Activated CD8-positive, alpha-beta memory T cell treated with anti-CD3 and anti-CD28 coated beads for 4 hours (primary cell): ENCODE measurements around the gene TCP11L1.
"Not testable (repeated sequence)": the region's sequence is repeated elsewhere in the genome, so short reads cannot be mapped to it uniquely, and the experiment has no call there.

Experiments used
- DNase-seq, 2 donors: peaks; one replicate each; pipeline ENCODE4 v3.0.0-alpha.2; 2020; ENCODE audit warnings: low read depth in 2 of 2

The TCP11L1 gene

DNA sequence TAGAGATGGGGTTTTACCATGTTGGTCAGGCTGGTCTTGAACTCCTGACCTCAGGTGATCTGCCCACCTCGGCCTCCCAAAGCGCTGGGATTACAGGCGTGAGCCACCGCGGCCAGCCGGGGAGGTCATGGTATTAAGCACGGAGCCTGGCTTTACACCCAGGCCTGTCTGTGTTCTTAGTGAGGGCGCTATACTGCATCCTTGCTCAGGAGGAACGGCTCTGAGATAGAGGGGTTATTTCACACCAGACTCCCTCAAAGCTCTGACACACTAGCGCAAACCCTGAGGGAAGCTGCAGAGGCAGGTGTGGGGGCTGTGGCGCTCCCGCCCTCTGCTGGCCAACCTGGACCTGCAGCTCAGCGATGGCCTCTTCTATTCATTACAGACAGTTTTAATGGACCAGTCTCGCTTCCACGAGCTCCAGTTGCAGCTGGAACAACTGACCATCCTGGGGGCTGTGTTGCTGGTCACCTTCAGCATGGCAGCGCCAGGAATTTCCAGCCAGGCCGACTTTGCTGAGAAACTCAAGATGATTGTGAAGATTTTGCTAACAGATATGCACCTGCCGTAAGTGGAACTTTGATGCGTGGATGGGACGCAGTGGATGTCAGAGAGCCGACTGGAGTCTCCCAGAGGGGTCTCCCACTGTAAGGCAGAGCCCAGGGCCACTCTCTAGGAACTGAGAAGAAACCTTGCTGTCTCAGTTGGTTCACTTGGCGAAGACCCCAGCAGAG, 26.2 kb downstream of the TCP11L1 start:
- DNase-seq = peak; percentile 38 to 56

DNA sequence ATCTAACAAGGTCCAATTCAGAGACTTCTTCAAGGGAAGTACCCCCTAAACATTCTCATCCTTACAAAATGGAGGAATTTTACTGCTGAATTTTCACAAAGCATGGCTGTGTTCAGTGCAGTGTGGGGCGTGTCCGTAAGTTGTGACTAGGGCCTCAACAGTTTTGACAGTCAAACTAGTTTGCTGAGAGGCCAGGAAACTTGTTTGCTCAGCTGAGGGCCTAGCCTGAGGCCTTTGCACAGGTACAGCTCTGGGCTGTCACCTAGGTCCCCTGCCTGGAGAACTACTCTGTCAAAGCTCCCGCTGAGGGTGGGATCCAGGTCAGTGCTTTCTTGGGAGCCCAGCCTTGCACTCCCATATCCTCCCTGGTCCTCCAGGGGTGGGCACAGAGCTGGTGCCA, 27.9 kb downstream of the TCP11L1 start:
- no peak for DNase-seq

DNA sequence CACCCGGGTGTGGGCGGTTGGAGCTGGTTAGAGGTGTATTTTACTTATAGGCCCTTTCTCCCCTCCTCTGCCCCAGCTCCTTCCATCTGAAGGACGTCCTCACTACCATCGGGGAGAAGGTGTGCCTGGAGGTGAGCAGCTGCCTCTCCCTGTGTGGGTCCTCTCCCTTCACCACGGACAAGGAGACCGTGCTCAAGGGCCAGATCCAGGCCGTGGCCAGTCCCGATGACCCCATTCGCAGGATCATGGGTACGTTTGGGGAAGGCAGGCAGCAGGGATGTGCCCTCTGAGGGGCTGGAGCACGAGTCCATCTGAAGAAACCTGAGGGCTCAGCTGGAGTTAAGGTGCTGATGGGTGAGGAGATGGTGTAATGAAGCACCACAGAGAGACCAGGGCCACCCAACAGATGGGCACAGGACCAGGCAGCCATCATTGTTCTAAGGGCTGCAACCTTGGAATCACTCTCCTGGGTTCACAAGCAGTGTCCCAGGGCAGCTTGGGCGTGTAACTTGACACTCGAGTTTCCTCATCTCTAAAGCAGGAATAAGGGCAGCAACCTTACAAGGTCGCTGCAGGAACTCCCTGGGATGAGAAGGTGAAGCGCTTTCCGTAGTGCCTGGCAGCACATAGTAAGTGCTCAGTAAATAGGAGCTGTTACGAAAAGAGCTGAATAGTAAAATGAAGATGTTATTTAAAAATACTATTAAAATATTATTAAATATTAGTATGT, 29.4 kb downstream of the TCP11L1 start:
- DNase-seq = no peak

DNA sequence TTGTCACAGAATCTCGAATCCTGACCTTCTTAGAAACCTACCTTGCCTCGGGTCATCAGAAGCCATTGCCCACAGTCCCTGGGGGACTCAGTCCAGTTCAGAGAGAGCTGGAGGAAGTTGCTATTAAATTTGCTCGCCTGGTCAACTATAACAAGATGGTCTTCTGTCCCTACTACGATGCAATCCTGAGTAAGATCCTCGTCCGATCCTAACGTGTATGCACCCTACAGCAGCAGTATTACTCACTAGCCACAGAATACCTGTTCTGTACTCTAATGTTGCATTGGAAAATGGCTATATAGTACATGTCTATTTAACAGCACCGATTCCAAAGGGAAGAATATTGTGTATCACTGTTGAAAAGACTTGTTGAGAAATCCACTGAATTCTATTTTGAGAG, 33.1 kb downstream of the TCP11L1 start:
- DNase-seq = no peak

DNA sequence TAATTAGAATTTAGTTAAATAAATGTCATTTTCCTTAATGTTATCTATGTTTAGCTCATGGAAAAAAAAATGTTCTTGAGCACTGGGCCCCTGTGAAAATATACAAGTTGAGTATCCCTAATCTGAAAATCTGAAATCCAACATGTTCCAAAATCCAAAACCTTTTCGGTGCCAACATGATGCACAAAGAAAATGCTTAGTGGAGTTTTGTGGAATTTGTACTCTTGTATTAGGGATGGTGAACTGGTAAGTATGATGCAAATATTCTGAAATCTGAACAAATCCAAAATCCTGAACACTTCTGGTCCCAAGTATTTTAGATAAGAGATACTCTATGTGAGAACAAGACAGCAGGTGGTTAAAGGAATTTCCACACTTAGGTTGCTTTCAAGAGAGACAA, 44.5 kb downstream of the TCP11L1 start:
- no peak for DNase-seq

DNA sequence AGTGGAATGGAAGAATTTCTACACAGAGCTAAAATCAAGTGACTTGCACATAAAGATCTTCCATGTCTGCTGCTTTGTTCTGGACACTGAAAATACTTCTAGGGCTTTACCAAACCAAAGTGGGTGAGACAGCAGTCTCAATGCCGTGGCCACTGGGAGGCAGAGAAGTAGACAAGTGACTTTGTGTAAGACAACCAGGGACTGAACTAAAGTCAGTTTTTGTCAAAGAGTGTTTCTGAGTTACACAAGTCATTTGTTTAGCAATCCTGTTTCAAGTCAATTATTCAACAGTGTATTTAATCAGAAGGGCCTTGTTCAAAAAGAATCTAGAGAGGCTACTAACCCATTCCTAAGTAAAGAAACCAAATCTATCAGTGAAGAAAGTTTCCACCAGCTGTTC, 46.6 kb downstream of the TCP11L1 start:
- DNase-seq = no peak

DNA sequence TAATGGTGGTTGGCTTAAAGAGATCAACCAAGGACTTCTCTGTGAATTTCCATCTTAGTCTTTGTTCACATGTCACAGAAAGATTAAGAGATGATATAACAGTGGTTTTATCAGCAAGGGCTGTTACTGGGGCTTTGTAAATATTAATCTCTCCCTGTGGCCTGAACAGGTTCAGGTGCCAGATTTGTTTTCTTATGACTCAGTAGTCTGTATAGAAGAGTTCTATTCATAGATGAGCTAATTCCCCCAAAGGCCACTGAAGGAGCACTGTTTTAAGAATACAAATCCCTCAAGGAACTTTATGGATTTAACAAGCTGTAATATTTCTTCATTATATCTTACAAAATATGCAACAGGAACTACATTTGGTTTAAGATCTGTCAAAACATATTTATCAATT, 50.4 kb downstream of the TCP11L1 start:
- no peak for DNase-seq

DNA sequence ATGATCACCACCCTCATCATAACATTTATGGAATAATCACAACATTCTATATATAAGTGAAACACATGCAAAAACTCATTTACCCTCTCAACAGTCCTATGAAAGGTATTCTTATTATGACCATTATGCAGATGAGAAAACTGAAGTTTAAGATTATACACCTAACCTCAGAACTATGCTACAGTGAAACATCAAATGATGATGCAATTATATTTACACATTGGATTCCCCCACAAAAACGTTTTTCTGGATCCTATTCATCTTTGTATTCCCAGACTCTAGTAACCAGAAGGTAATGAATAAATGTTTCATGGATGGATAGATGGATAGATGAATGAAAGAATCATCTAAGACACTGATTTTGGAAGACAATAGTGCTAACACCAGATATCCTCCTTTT, 54.8 kb downstream of the TCP11L1 start:
- DNase-seq = no peak

DNA sequence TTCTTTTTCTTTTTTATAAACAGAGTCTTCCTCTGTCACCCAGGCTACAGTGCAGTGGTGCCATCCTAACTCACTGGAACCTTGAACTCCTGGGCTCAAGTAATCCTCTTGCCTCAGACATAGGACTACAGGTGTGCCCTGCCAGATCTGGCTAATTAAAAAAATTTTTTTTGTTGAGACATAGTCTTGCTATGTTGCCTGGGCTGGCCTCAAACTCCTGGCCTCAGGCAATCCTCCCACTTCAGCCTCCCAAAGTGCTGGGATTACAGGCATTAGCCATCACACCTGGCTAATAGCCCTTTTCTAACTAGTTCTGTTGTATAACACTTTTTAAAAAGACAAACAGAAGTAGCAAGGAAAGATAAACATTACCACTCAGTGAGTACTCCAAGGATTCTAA, 64.5 kb downstream of the TCP11L1 start:
- DNase-seq = no peak

DNA sequence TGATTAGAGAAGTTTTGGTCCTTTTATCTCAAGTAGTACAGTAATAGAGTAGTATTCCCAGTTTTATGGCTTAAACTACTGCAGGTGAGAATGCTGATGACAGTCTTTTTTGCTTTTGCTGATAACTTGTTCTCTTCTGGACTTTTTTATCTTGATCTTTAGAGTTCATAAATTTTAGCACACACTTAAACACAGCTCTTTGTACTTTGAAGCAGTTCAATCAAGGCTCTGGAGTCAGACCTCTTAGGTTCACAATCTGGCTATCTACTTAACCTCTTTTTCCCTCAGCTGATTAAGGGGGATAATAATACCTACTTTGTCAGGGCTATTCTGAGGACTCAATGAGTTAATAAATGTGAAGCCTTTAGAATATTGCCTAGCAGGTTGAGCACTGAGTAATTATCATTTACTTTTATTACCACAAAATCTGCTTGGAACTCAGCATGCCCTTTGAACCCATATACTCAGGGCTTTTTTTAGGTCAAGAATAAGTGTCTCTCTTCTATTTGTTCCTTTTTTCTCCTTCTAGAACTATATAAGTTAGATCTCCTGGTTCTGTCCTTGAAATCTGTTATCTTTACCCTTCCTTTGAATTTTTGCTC, 70.0 kb downstream of the TCP11L1 start:
- DNase-seq = no peak

DNA sequence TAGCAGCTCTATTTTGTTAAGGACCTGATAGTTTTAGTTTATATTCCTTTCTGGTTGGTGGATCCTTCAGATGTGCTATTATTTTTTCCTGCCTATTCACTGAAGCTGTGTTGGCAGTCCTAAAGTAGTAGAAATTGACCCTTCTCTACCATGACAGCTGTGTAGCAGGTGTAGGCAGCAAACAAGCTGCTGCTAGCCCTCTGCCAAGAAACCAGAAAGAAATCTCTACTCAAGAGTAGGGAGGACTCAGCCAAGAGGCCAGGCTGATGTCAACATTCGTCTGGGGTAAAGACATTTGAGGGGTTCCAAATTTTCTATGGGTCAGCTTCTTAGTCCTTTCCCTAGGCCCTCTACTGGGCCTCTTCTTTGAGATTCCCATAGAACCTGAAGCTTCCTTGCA, 70.7 kb downstream of the TCP11L1 start:
- no peak for DNase-seq

DNA sequence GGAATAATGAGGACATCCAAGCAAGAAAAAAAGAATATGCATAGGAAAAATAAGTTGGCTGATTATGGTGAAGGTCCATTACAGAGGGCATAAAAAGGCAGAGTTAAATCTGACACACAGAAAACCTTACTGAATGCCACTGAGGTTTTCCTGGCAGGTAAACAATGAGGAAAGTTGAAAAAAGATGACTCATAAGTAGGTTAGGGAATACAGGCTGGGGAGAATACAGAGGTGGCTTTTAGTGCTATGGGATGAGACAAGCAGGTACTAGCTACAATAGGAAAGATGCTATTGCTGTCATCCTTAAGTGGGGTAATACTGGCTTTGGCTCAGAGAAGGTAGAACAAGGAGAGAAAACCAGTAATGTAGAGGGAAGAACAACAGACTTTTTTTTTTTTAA, 77.2 kb downstream of the TCP11L1 start:
- DNase-seq = no peak

DNA sequence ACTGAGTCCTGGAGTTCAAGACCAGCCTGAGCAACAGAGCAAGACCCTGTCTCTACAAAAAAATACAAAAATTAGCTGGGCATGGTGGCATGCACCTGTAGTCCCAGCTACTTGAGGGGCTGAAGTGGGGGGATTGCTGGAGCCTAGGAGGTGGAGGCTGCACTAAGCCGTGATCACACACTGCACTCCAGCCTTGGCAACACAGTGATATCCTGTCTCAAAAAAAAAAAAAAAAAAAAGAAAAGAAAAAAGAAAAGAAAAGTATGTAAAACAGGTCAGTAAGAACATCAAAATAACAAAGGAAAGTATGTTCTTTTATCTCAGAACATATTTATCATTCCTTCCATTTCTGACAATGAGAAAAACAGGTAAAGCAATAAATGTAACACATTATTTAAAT, 83.3 kb downstream of the TCP11L1 start:
- not testable (repeated sequence) for DNase-seq
